WTC11 (cell line): ENCODE results near the gene DNLZ.

Experiments
- CTCF ChIP-seq: fragments of 200-600 bp; IDR thresholded peaks from 2 replicates; pipeline ENCODE4 v1.8.0; 2022; ENCODE audit warnings: antibody characterized with exemption
- NR1H2 ChIP-seq: sonication (generic); formaldehyde crosslinking; IDR thresholded peaks from 2 replicates; pipeline ENCODE4 v1.9.0; 2021; ENCODE audit warnings: mild to moderate bottlenecking, moderate library complexity, missing genetic modification reagents
- NR2C2 ChIP-seq: sonication (generic); formaldehyde crosslinking; IDR thresholded peaks from 2 replicates; pipeline ENCODE4 v1.8.0; 2022; ENCODE audit warnings: mild to moderate bottlenecking, missing genetic modification reagents
- NR3C1 ChIP-seq: sonication (generic); formaldehyde crosslinking; conservative IDR thresholded peaks from 2 replicates; pipeline ENCODE4 v1.8.1; 2023; ENCODE audit warnings: low read depth, mild to moderate bottlenecking, missing genetic modification reagents
- ZNF425 ChIP-seq: fragments of 250-450 bp; sonication (Bioruptor Pico); conservative IDR thresholded peaks from 2 replicates; pipeline ENCODE4 v1.9.0; 2021; ENCODE audit warnings: mild to moderate bottlenecking
- TF ChIP-seq, protein P1 (sequence below): sonication (generic); formaldehyde crosslinking; IDR thresholded peaks from 2 replicates; pipeline ENCODE4 v1.8.1; 2023; ENCODE audit warnings: mild to moderate bottlenecking, missing genetic modification reagents
- TF ChIP-seq, protein P2 (sequence below): sonication (generic); formaldehyde crosslinking; conservative IDR thresholded peaks from 2 replicates; pipeline ENCODE4 v1.8.1; 2022; ENCODE audit warnings: mild to moderate bottlenecking, missing genetic modification reagents

DNA sequence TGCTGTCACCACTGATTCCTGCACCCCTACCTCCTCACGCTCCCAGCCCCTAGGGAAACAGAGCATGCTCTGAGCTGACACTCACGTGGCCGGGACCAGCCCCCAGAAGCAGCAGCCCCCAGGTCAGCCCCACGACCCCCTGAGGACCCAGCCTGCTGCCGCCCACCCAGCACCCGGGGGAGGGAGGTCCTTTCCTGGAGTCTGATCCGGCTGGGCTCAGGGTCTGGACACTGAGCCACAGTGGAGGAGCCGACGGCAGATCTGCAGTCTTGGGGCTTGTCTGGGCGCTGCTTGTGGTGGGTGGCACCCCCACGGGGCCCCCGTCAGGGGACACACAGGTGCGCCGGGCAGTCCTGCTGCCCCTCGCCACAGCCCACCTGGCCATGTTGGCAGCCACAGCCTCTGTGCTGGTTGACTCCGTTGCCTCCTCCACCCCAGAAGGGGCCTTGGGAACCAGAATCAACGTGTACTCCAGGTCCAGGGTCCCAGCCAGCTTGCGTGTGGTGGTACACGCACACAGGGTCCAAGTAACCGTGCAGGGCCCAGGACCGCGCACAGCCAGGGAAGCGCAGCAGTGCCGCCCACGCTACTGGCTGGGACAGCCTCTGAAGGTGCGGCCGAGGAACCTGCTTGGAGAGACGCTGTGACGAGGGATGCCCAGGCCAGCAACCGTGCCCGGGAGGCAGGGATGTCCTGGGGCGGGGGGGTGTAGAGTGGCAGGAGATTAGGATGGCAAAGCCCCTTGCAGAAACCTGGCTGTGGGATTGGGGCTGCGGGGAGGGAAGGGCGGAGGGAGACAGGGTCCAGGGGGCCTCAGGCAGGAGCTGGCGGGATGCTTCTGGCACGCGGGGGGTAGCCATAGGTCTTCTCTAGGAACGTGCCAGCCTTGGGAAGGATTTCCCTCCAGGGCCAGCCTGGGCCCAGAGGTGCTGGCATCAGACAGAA lies 3.5 kb downstream of the DNLZ start:
- TF ChIP-seq NR2C2: no peak
- TF ChIP-seq ZNF425: no peak
- TF ChIP-seq, protein P1, sequence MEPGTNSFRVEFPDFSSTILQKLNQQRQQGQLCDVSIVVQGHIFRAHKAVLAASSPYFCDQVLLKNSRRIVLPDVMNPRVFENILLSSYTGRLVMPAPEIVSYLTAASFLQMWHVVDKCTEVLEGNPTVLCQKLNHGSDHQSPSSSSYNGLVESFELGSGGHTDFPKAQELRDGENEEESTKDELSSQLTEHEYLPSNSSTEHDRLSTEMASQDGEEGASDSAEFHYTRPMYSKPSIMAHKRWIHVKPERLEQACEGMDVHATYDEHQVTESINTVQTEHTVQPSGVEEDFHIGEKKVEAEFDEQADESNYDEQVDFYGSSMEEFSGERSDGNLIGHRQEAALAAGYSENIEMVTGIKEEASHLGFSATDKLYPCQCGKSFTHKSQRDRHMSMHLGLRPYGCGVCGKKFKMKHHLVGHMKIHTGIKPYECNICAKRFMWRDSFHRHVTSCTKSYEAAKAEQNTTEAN: no peak
- TF ChIP-seq, protein P2, sequence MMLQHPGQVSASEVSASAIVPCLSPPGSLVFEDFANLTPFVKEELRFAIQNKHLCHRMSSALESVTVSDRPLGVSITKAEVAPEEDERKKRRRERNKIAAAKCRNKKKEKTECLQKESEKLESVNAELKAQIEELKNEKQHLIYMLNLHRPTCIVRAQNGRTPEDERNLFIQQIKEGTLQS (CRISPR knock-in tag): no peak
- TF ChIP-seq CTCF: no peak
- TF ChIP-seq NR1H2 (CRISPR knock-in tag): no peak
- no peak for TF ChIP-seq NR3C1 (CRISPR knock-in tag)
